Activated T-helper 17 cell treated with anti-CD3 and anti-CD28 coated beads, Interleukin-2, amount 50 U/mL, for 72 hours (primary cell): ENCODE measurements around the gene FAM171A2. TPM values are rescaled to one million over a fixed set of nuclear protein-coding genes. Genes with fewer than 3 reads are reported as not detected.
"Not testable (repeated sequence)": the region's sequence is repeated elsewhere in the genome, so short reads cannot be mapped to it uniquely, and the experiment has no call there.

Experiments used
- ATAC-seq: fragments of 150-1000 bp; cut with Tn5 transposase; replicated peaks from 2 replicates; pipeline ENCODE4 v1.10.0; 2021; ENCODE audit warnings: mild to moderate bottlenecking, moderate library complexity
- H3K27ac Mint-ChIP-seq: one replicate; pipeline ENCODE4 v1.8.0; 2022; ENCODE audit warnings: mixed read lengths
- H3K27me3 Mint-ChIP-seq: one replicate; pipeline ENCODE4 v1.8.0; 2022; ENCODE audit warnings: mixed read lengths
- H3K36me3 Mint-ChIP-seq: one replicate; pipeline ENCODE4 v1.8.0; 2022; ENCODE audit warnings: low read depth, mild to moderate bottlenecking, mixed read lengths
- H3K4me1 Mint-ChIP-seq: one replicate; pipeline ENCODE4 v1.8.0; 2022; ENCODE audit warnings: mixed read lengths
- H3K4me3 Mint-ChIP-seq: one replicate; pipeline ENCODE4 v1.8.0; 2022; ENCODE audit warnings: mild to moderate bottlenecking, mixed read lengths
- H3K9me3 Mint-ChIP-seq: one replicate; pipeline ENCODE4 v1.8.0; 2022; ENCODE audit warnings: mixed read lengths
- total RNA-seq, 2 donors: library from RNA; stranded (reverse); gene quantifications; one replicate each; pipeline ENCODE4 v1.2.3, GENCODE V29; 2022

FAM171A2 gene
- total RNA-seq, 2 donors from 2014 or later: 0.17 to 0.32 TPM

- Mint-ChIP-seq H3K36me3 (peaks cover 8% of the 10 kb centered on the region), H3K9me3 (no peaks in the 10 kb centered on the region), H3K27me3 (no peaks in the 10 kb centered on the region), H3K4me3 (no peak overlapping the region), H3K27ac (no peak overlapping the region), H3K4me1 (peaks cover 10% of the 10 kb centered on the region)
- peak; percentile 16 for ATAC-seq
Observed at GRCh38 chr17:44348234-44348987, 15.2 kb downstream of the FAM171A2 start.

GRCh38 chr17:44347206-44348055 lies 16.2 kb downstream of the FAM171A2 start:
- H3K4me1 Mint-ChIP-seq: peaks cover 10% of the 10 kb centered on the region
- not testable (repeated sequence) for H3K27ac Mint-ChIP-seq, H3K27me3 Mint-ChIP-seq, H3K9me3 Mint-ChIP-seq, H3K4me3 Mint-ChIP-seq, H3K36me3 Mint-ChIP-seq, ATAC-seq

GRCh38 chr17:44346064-44346844 lies 17.4 kb downstream of the FAM171A2 start:
- Mint-ChIP-seq H3K4me3 (peak overlapping the region; percentile 86), H3K36me3 (no peaks in the 10 kb centered on the region), H3K27me3 (no peaks in the 10 kb centered on the region), H3K27ac (peak overlapping the region; percentile 82), H3K9me3 (no peaks in the 10 kb centered on the region), H3K4me1 (peaks cover 10% of the 10 kb centered on the region)
- no peak for ATAC-seq

GRCh38 chr17:44345454-44346026 lies 18.1 kb downstream of the FAM171A2 start:
- ATAC-seq: peak; percentile 23
- Mint-ChIP-seq H3K36me3 (no peaks in the 10 kb centered on the region), H3K4me3 (peak overlapping the region; percentile 86), H3K27me3 (no peaks in the 10 kb centered on the region), H3K9me3 (no peaks in the 10 kb centered on the region), H3K4me1 (peaks cover 10% of the 10 kb centered on the region), H3K27ac (peak overlapping the region; percentile 82)

DNA sequence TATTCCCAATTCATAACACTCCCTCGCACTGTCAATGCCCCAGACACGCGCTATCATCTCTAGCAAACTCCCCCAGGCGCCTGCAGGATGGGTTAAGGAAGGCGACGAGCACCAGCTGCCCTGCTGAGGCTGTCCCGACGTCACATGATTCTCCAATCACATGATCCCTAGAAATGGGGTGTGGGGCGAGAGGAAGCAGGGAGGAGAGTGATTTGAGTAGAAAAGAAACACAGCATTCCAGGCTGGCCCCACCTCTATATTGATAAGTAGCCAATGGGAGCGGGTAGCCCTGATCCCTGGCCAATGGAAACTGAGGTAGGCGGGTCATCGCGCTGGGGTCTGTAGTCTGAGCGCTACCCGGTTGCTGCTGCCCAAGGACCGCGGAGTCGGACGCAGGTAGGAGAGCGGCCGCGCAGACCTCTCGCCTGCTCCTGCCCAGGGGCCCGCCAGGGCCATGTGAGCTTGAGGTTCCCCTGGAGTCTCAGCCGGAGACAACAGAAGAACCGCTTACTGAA lies 18.7 kb downstream of the FAM171A2 start, which contains the start of gene GRN:
Gene GRN, plus strand, starts transcription at position 364 of the 515 bp plus-strand sequence. CDS start 3,863 bp downstream, outside the sequence.
- peak within 1 kb of the TSS; percentile 86 for H3K4me3 Mint-ChIP-seq
- H3K4me1 Mint-ChIP-seq: peaks cover 10% of the 10 kb centered on the region
- no peaks in the 10 kb centered on the region for H3K27me3 Mint-ChIP-seq
- no peaks in the 10 kb centered on the region for H3K9me3 Mint-ChIP-seq
- no peaks in the 10 kb centered on the region for H3K36me3 Mint-ChIP-seq
- ATAC-seq: peak; percentile 99
- peak within 1 kb of the TSS; percentile 82 for H3K27ac Mint-ChIP-seq

DNA sequence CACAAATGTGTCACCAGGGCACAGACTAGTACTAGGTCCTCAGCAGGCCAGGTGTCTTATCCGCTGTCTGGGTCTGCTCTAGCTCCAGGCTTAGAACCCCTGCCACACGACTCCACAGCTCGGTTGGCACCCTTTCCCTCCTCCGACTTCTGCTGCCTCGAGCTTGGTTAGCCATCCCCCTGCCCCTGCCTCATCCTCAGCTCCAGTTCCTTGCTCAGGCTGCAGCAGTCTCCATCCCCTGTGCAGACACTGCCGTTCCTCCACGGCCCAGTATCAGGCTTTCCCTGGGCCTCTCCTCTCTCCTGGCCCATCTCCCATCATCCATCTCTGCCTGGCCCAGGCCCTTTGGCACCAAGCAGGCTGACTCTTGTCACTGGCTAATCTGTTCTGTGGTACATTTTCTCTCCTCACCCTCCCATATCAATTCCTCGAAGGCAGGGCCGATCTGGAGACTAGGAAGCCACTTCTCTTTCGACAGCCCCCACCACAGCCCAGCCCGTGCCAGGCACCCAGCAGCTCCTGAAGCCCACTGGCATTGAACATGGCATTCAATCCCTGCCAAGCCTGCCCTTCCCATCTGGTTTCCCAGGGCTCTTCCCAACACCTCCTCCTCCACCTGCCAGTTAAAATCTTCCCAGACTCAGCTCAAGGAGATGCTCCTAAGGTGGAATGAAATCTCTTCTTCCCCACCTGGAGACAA lies 20.0 kb downstream of the FAM171A2 start:
- Mint-ChIP-seq H3K4me3 (peak overlapping the region; percentile 86), H3K4me1 (peaks cover 9% of the 10 kb centered on the region), H3K27me3 (no peaks in the 10 kb centered on the region), H3K27ac (no peak overlapping the region), H3K36me3 (no peaks in the 10 kb centered on the region), H3K9me3 (no peaks in the 10 kb centered on the region)
- no peak for ATAC-seq

GRCh38 chr17:44340553-44340952 lies 23.1 kb downstream of the FAM171A2 start:
- not testable (repeated sequence) for H3K9me3 Mint-ChIP-seq, H3K27me3 Mint-ChIP-seq, H3K36me3 Mint-ChIP-seq, ATAC-seq, H3K4me3 Mint-ChIP-seq, H3K27ac Mint-ChIP-seq, H3K4me1 Mint-ChIP-seq

DNA sequence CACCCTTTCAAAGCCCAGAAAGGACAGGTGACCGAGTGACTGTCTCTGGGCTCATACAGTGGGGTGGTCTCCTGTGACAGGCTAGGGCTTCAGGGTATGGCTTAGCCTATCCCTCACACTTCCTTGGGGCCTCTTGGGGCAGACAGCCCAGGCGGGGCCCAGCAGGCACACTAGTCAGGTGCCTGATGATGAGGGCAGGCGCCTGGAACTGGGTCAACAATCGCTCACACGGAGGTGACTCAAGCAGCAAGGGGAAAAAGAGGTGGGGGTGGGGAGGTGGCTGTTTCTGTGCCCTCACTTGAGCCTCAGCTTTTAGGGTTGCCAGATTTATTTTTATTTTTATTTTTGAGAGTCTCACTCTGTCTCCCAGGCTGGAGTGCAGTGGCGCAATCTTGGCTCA lies 25.0 kb downstream of the FAM171A2 start:
- no peaks in the 10 kb centered on the region for H3K27me3 Mint-ChIP-seq
- H3K27ac Mint-ChIP-seq: peak overlapping the region; percentile 93
- H3K4me1 Mint-ChIP-seq: peaks cover 4% of the 10 kb centered on the region
- H3K4me3 Mint-ChIP-seq: peak overlapping the region; percentile 41
- H3K36me3 Mint-ChIP-seq: no peaks in the 10 kb centered on the region
- ATAC-seq: peak; percentile 98
- no peaks in the 10 kb centered on the region for H3K9me3 Mint-ChIP-seq

GRCh38 chr17:44335968-44336367 lies 27.7 kb downstream of the FAM171A2 start:
- Mint-ChIP-seq H3K27ac (no peak overlapping the region), H3K4me1 (peaks cover 4% of the 10 kb centered on the region), H3K36me3 (no peaks in the 10 kb centered on the region), H3K9me3 (no peaks in the 10 kb centered on the region), H3K4me3 (no peak overlapping the region), H3K27me3 (no peaks in the 10 kb centered on the region)
- ATAC-seq: no peak

- H3K27me3 Mint-ChIP-seq: no peaks in the 10 kb centered on the region
- H3K27ac Mint-ChIP-seq: no peak overlapping the region
- peaks cover 4% of the 10 kb centered on the region for H3K4me1 Mint-ChIP-seq
- no peaks in the 10 kb centered on the region for H3K9me3 Mint-ChIP-seq
- no peaks in the 10 kb centered on the region for H3K36me3 Mint-ChIP-seq
- no peak overlapping the region for H3K4me3 Mint-ChIP-seq
- no peak for ATAC-seq
Observed at GRCh38 chr17:44335564-44335963, 28.1 kb downstream of the FAM171A2 start.

DNA sequence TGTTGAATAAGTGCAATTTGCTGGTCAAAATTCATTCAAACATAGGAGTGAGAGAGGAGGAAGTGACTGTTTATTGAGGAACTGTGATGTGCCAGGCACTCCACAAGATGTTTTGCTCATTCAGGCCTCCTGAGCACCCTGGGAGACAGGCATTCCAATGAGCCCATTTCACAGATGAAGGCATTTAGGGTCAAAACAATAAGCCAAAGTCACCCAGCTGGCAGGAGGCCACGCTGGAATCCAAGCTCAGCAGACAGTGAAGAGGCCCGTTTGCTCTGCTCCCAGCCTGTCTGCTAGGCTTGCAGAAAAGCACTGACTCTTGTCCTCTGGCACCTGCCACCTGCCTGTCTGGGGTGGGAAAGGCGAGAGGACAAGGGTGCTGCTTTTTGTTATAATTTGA lies 28.9 kb downstream of the FAM171A2 start:
- no peaks in the 10 kb centered on the region for H3K36me3 Mint-ChIP-seq
- ATAC-seq: no peak
- H3K4me1 Mint-ChIP-seq: peaks cover 4% of the 10 kb centered on the region
- H3K27me3 Mint-ChIP-seq: no peaks in the 10 kb centered on the region
- no peak overlapping the region for H3K27ac Mint-ChIP-seq
- no peaks in the 10 kb centered on the region for H3K9me3 Mint-ChIP-seq
- H3K4me3 Mint-ChIP-seq: no peak overlapping the region

GRCh38 chr17:44334315-44334714 lies 29.3 kb downstream of the FAM171A2 start:
- Mint-ChIP-seq H3K4me3 (no peak overlapping the region), H3K36me3 (no peaks in the 10 kb centered on the region), H3K4me1 (peaks cover 4% of the 10 kb centered on the region), H3K9me3 (no peaks in the 10 kb centered on the region), H3K27ac (peak overlapping the region; percentile 37), H3K27me3 (no peaks in the 10 kb centered on the region)
- ATAC-seq: no peak

GRCh38 chr17:44333371-44333770 lies 30.3 kb downstream of the FAM171A2 start:
- peaks cover under 1% of the 10 kb centered on the region for H3K4me1 Mint-ChIP-seq
- no peak overlapping the region for H3K4me3 Mint-ChIP-seq
- no peaks in the 10 kb centered on the region for H3K9me3 Mint-ChIP-seq
- H3K36me3 Mint-ChIP-seq: no peaks in the 10 kb centered on the region
- no peak for ATAC-seq
- H3K27me3 Mint-ChIP-seq: no peaks in the 10 kb centered on the region
- H3K27ac Mint-ChIP-seq: no peak overlapping the region
